ENCODE data around the gene ELL. TPM values are rescaled to one million over a fixed set of nuclear protein-coding genes. Genes with fewer than 3 reads are reported as not detected.

Gene ELL
- total RNA-seq, 1 experiment from 2014 or later: 17.0 TPM

- Mint-ChIP-seq H3K27ac (no peak overlapping the region; a peak in 1 of 7 replicates), H3K4me3 (no peak overlapping the region), H3K9me3 (no peaks in the 10 kb centered on the region), H3K4me1 (peaks cover 40 to 41% of the 10 kb centered on the region in 2 experiments), H3K36me3 (ENCODE audit: insufficient read depth in 1 of 3, low read depth in 3 of 3) (0 out of 7 replicates have a peak, but pooled peaks cover 0 to 5% (median 0%) of the 10 kb centered on the region in 3 experiments), H3K27me3 (ENCODE audit: low read depth) (peaks cover 15% of the 10 kb centered on the region)
- Histone ChIP-seq H3K14ac (ENCODE audit: insufficient read depth, low read length) (no peak overlapping the region; the same call in 1 of the 2 replicates), H3K79me1 (ENCODE audit: insufficient read depth, low read depth, low read length, poor library complexity, severe bottlenecking) (no peaks in the 10 kb centered on the region), H3K18ac (ENCODE audit: insufficient read length, low read depth, low read length) (no peak overlapping the region), H3K9me3 (ENCODE audit: control insufficient read depth, low read depth, low read length) (no peaks in the 10 kb centered on the region), H4K91ac (ENCODE audit: insufficient read length, low read depth, low read length) (no peak overlapping the region), H2AFZ (ENCODE audit: low read length) (no peak overlapping the region), H2BK5ac (ENCODE audit: insufficient read length, low read length) (no peak overlapping the region), H4K8ac (replicated peaks; ENCODE audit: insufficient read length, low read depth, low read length) (no peak overlapping the region), H2AK5ac (ENCODE audit: insufficient read length, low read length) (no peak overlapping the region), H3K4ac (ENCODE audit: low read depth, low read length) (no peak overlapping the region), H3K23ac (ENCODE audit: insufficient read length, low read depth, low read length) (no peak overlapping the region), H3K27ac (ENCODE audit: insufficient read length, low read depth, low read length) (no peak overlapping the region), H3K4me2 (ENCODE audit: insufficient read depth, insufficient read length, low read length) (no peak overlapping the region), H2BK20ac (ENCODE audit: low read depth, low read length, poor library complexity, severe bottlenecking) (no peak overlapping the region), H4K20me1 (ENCODE audit: control insufficient read depth, insufficient read depth, insufficient read length) (no peaks in the 10 kb centered on the region), H4K5ac (ENCODE audit: insufficient read length, low read depth, low read length) (no peak overlapping the region), H3T11ph (ENCODE audit: low read length) (no peak overlapping the region), H2BK12ac (ENCODE audit: insufficient read length, low read depth, low read length) (no peak overlapping the region), H3K9ac (ENCODE audit: extremely low read depth, insufficient read length, low read length) (no peak overlapping the region), H3K79me2 (ENCODE audit: insufficient read depth, low read length) (no peaks in the 10 kb centered on the region), H2BK120ac (ENCODE audit: low read depth, low read length, poor library complexity, severe bottlenecking) (no peak overlapping the region), H3K23me2 (ENCODE audit: insufficient read length, low read depth, low read length, poor library complexity, severe bottlenecking) (no peaks in the 10 kb centered on the region), H3K4me1 (ENCODE audit: insufficient read depth, low read length) (peaks cover 4% of the 10 kb centered on the region; the same call in 1 of the 2 replicates), H3K27me3 (ENCODE audit: insufficient read depth, low read length) (no peaks in the 10 kb centered on the region), H2BK15ac (ENCODE audit: low read depth, low read length) (no peak overlapping the region), H3K56ac (ENCODE audit: insufficient read length, low read depth, low read length) (no peak overlapping the region)
- no peak for DNase-seq
- no CpG with 5 or more reads among the region's 8 CpGs for WGBS (ENCODE audit: extremely low coverage, insufficient read length, low lambda C conversion rate)
- no peak for TF ChIP-seq CTCF (conservative IDR thresholded peaks at IDR 0.05)
Measured at GRCh38 chr19:18426416-18426767, 95.5 kb downstream of the ELL start.
